HEK293 (cell line): Measurements from ENCODE around the gene ITGA5.

ENCODE experiments used
- CTCF ChIA-PET: fragments of 350-600 bp; formaldehyde crosslinking; extraction: SDS; loops from one replicate; lab custom pipeline; 2021; ENCODE audit warnings: antibody characterized with exemption; lab: Yijun Ruan, JAX
- POLR2A ChIA-PET: fragments of 300-600 bp; formaldehyde crosslinking; extraction: SDS; loops from one replicate; lab custom pipeline; 2020; ENCODE audit warnings: antibody characterized with exemption, inconsistent platforms; lab: Yijun Ruan, JAX
- H3K27ac ChIP-seq: fragments of 200-500 bp; sonication (Bioruptor generic); 2 replicates; pipeline ENCODE4 v1.5.1; 2014; ENCODE audit warnings: low read depth, low read length, control low read depth, inconsistent platforms; ENCODE audit errors: extremely low read depth
- H3K36me3 ChIP-seq, 2 experiments: fragments of 200-500 bp in 1 of 2; sonication (Bioruptor generic) in 1 of 2; 1 replicate in 1 of 2; 2 replicates in 1 of 2; pipeline ENCODE4 v1.5.1; 2014 to 2017; ENCODE audit warnings: inconsistent platforms in 2 of 2, low read length in 2 of 2; ENCODE audit not compliant: control insufficient read depth in 2 of 2, insufficient read depth in 1 of 2
- H3K4me1 ChIP-seq: fragments of 200-500 bp; sonication (Bioruptor generic); 2 replicates; pipeline ENCODE4 v1.5.1; 2014; ENCODE audit warnings: mild to moderate bottlenecking, low read length, inconsistent platforms; ENCODE audit not compliant: control insufficient read depth, insufficient read depth
- H3K4me3 ChIP-seq: 2 replicates; pipeline ENCODE4 v1.5.1; 2011; ENCODE audit warnings: low read depth, mild to moderate bottlenecking, control low read depth, low read length, moderate library complexity
- H3K9me3 ChIP-seq: fragments of 200-500 bp; sonication (Bioruptor generic); 2 replicates; pipeline ENCODE4 v1.5.1; 2014; ENCODE audit warnings: low read depth, low read length, inconsistent platforms; ENCODE audit not compliant: control insufficient read depth, insufficient read depth
- BCL11A ChIP-seq: fragments of 450-650 bp; formaldehyde crosslinking; IDR thresholded peaks from 2 replicates; pipeline ENCODE4 v1.5.1; 2016; ENCODE audit warnings: low read depth, missing biosample characterization, missing genetic modification characterization
- BCL11B ChIP-seq: fragments of 450-650 bp; formaldehyde crosslinking; IDR thresholded peaks from 2 replicates; pipeline ENCODE4 v1.5.1; 2016; ENCODE audit warnings: low read depth, missing biosample characterization, missing genetic modification characterization
- GLI4 ChIP-seq: fragments of 450-650 bp; formaldehyde crosslinking; IDR thresholded peaks from 2 replicates; pipeline ENCODE4 v1.5.1; 2016; ENCODE audit warnings: missing biosample characterization, missing genetic modification characterization
- KLF1 ChIP-seq: fragments of 450-650 bp; formaldehyde crosslinking; IDR thresholded peaks from 2 replicates; pipeline ENCODE4 v1.5.1; 2016; ENCODE audit warnings: missing biosample characterization, missing genetic modification characterization
- KLF16 ChIP-seq: fragments of 450-650 bp; formaldehyde crosslinking; IDR thresholded peaks from 2 replicates; pipeline ENCODE4 v1.5.1; 2017; ENCODE audit warnings: missing biosample characterization, missing genetic modification characterization
- OVOL3 ChIP-seq: fragments of 450-650 bp; formaldehyde crosslinking; IDR thresholded peaks from 2 replicates; pipeline ENCODE4 v1.5.1; 2016; ENCODE audit warnings: missing biosample characterization, missing genetic modification characterization
- PRDM1 ChIP-seq: fragments of 450-650 bp; formaldehyde crosslinking; IDR thresholded peaks from 2 replicates; pipeline ENCODE4; 2016; ENCODE audit warnings: missing biosample characterization, missing genetic modification characterization
- SCRT2 ChIP-seq: fragments of 450-650 bp; formaldehyde crosslinking; IDR thresholded peaks from 2 replicates; pipeline ENCODE4 v1.5.1; 2016; ENCODE audit warnings: missing biosample characterization, missing genetic modification characterization
- SP7 ChIP-seq: fragments of 450-650 bp; formaldehyde crosslinking; IDR thresholded peaks from 2 replicates; pipeline ENCODE4 v1.5.1; 2016; ENCODE audit warnings: missing biosample characterization, missing genetic modification characterization
- ZFHX2 ChIP-seq: fragments of 450-650 bp; formaldehyde crosslinking; conservative IDR thresholded peaks from 2 replicates; pipeline ENCODE4 v1.5.1; 2016; ENCODE audit warnings: missing biosample characterization, missing genetic modification characterization
- ZFP37 ChIP-seq: fragments of 450-650 bp; formaldehyde crosslinking; IDR thresholded peaks from 2 replicates; pipeline ENCODE4 v1.5.1; 2016; ENCODE audit warnings: missing biosample characterization, missing genetic modification characterization
- ZNF133 ChIP-seq: fragments of 450-650 bp; formaldehyde crosslinking; IDR thresholded peaks from 2 replicates; pipeline ENCODE4 v1.5.1; 2016; ENCODE audit warnings: missing biosample characterization, missing genetic modification characterization
- ZNF2 ChIP-seq: fragments of 450-650 bp; formaldehyde crosslinking; IDR thresholded peaks from 2 replicates; pipeline ENCODE4 v1.5.1; 2016; ENCODE audit warnings: missing biosample characterization, missing genetic modification characterization
- ZNF311 ChIP-seq: fragments of 450-650 bp; formaldehyde crosslinking; IDR thresholded peaks from 2 replicates; pipeline ENCODE4 v1.5.1; 2017; ENCODE audit warnings: missing biosample characterization, missing genetic modification characterization, borderline replicate concordance
- ZNF501 ChIP-seq: fragments of 450-650 bp; formaldehyde crosslinking; IDR thresholded peaks from 2 replicates; pipeline ENCODE4 v1.5.1; 2016; ENCODE audit warnings: missing biosample characterization, missing genetic modification characterization
- ZNF596 ChIP-seq: fragments of 450-650 bp; IDR thresholded peaks from 2 replicates; pipeline ENCODE4 v1.5.0; 2018; ENCODE audit warnings: missing biosample characterization, mild to moderate bottlenecking, missing genetic modification characterization, moderate library complexity
- ZNF654 ChIP-seq: fragments of 450-650 bp; formaldehyde crosslinking; IDR thresholded peaks from 2 replicates; pipeline ENCODE4 v1.5.1; 2016; ENCODE audit warnings: low read depth, missing biosample characterization, missing genetic modification characterization
- ZNF660 ChIP-seq: fragments of 450-650 bp; IDR thresholded peaks from 2 replicates; pipeline ENCODE4 v1.5.1; 2018; ENCODE audit warnings: missing biosample characterization, mild to moderate bottlenecking, missing genetic modification characterization
- ZNF670 ChIP-seq: fragments of 450-650 bp; formaldehyde crosslinking; IDR thresholded peaks from 2 replicates; pipeline ENCODE4 v1.5.1; 2016; ENCODE audit warnings: missing biosample characterization, missing genetic modification characterization, low read depth
- TF ChIP-seq, protein P1 (sequence below): fragments of 450-650 bp; formaldehyde crosslinking; IDR thresholded peaks from 2 replicates; pipeline ENCODE4 v1.5.1; 2016; ENCODE audit warnings: missing biosample characterization, missing genetic modification characterization
- TF ChIP-seq, protein P2 (sequence below): fragments of 450-650 bp; formaldehyde crosslinking; IDR thresholded peaks from 2 replicates; pipeline ENCODE4 v1.5.1; 2017; ENCODE audit warnings: missing biosample characterization, missing genetic modification characterization

Gene ITGA5

GRCh38 chr12:54404061-54405004 lies 14.7 kb downstream of the ITGA5 start:
- Histone ChIP-seq H3K9me3 (no peaks in the 10 kb centered on the region), H3K4me3 (no peak overlapping the region), H3K4me1 (no peaks in the 10 kb centered on the region), H3K36me3 (peaks cover 13 to 91% of the 10 kb centered on the region in 2 experiments), H3K27ac (no peak overlapping the region)
- POLR2A ChIA-PET = interaction anchor here (0.6 kb wide), 1 partner anchor 18 kb away, joined by 11 read pairs; no protein-coding TSS in a partner anchor
- TF ChIP-seq ZNF133 = no peak
- TF ChIP-seq, protein P1, sequence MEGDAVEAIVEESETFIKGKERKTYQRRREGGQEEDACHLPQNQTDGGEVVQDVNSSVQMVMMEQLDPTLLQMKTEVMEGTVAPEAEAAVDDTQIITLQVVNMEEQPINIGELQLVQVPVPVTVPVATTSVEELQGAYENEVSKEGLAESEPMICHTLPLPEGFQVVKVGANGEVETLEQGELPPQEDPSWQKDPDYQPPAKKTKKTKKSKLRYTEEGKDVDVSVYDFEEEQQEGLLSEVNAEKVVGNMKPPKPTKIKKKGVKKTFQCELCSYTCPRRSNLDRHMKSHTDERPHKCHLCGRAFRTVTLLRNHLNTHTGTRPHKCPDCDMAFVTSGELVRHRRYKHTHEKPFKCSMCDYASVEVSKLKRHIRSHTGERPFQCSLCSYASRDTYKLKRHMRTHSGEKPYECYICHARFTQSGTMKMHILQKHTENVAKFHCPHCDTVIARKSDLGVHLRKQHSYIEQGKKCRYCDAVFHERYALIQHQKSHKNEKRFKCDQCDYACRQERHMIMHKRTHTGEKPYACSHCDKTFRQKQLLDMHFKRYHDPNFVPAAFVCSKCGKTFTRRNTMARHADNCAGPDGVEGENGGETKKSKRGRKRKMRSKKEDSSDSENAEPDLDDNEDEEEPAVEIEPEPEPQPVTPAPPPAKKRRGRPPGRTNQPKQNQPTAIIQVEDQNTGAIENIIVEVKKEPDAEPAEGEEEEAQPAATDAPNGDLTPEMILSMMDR (tag by site-specific recombination) = peak; percentile 84
- TF ChIP-seq PRDM1 (tag by site-specific recombination) = peak; percentile 64
- TF ChIP-seq SCRT2 = no peak
- TF ChIP-seq ZNF654 (tag by site-specific recombination) = peak; percentile 11; the same call in 1 of the 2 replicates
- TF ChIP-seq ZNF660 = 0 out of 2 replicates have a peak, but pooled peaks have one; percentile 23
- CTCF ChIA-PET = interaction anchor here (0.6 to 12.2 kb wide), 15 partner anchors 8 to 126 kb away, joined by 3 to 924 read pairs (median 5); partner anchors contain the start of gene ITGA5

GRCh38 chr12:54401119-54401518 lies 17.9 kb downstream of the ITGA5 start:
- ChIA-PET POLR2A (interaction anchor here (0.7 kb wide), 1 partner anchor 22 kb away, joined by 3 read pairs; no protein-coding TSS in a partner anchor), CTCF (interaction anchor here (0.7 to 12.2 kb wide), 9 partner anchors 8 to 126 kb away, joined by 3 to 924 read pairs (median 16); partner anchors contain the start of genes ITGA5 and ZNF385A)
- H3K9me3 ChIP-seq = no peaks in the 10 kb centered on the region
- no peaks in the 10 kb centered on the region for H3K4me1 ChIP-seq
- TF ChIP-seq GLI4 (tag by site-specific recombination) (no peak), ZFHX2 (no peak), ZNF596 (tag by site-specific recombination) (no peak), ZFP37 (tag by site-specific recombination) (no peak), KLF1 (tag by site-specific recombination) (no peak), ZNF311 (tag by site-specific recombination) (no peak), OVOL3 (tag by site-specific recombination) (no peak), BCL11A (no peak), ZNF670 (tag by site-specific recombination) (no peak)
- peaks cover 16 to 93% of the 10 kb centered on the region in 2 experiments for H3K36me3 ChIP-seq
- no peak overlapping the region for H3K27ac ChIP-seq
- no peak overlapping the region for H3K4me3 ChIP-seq

DNA sequence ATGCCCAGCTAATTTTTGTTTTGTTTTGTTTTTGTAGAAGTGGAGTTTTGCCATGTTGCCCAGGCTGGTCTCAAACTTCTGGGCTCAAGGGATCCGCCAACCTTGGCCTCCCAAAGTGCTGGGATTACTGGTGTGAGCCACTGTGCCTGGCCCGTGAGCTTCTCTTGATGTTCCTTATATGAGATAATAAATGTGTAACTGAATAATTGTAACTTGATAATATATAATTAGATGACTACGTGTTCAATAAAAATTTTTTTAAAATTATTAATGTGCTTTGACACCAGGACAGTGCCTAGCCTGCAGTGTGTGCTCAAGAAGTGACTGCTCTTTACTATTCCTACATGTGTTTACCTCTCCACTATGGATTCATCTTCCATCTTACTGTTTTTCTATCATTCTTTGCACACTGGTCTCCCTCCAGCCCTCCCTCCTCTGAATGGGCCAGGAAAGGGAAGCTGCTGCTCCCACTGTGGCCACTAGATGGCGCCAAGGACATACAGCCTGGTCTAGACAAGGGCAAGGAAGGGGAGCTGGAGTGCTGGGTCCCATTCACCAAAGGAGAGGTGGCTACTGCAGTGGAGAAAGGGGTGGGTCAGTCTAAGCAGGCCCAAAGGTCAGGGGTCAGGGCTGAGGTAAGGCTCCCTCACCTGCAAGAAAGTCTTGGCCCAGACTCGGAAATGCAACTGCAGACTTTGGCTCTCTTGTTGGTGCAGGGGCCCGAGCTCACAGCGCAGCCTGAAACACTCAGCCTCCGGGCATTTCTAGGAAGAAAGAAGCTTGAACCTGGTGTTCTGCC lies 19.9 kb downstream of the ITGA5 start:
- H3K36me3 ChIP-seq = peaks cover 16 to 98% of the 10 kb centered on the region in 2 experiments
- ChIA-PET POLR2A (interaction anchor here (0.8 to 1.7 kb wide), 4 partner anchors 19 to 41 kb away, joined by 3 to 15 read pairs (median 5); no protein-coding TSS in a partner anchor), CTCF (interaction anchor here (0.6 to 12.2 kb wide), 44 partner anchors 13 to 1449 kb away, joined by 3 to 924 read pairs (median 4); partner anchors contain the start of genes ITGA5 and ZNF385A)
- H3K27ac ChIP-seq = no peak overlapping the region
- H3K9me3 ChIP-seq = no peaks in the 10 kb centered on the region
- no peak overlapping the region for H3K4me3 ChIP-seq
- H3K4me1 ChIP-seq = no peaks in the 10 kb centered on the region
- TF ChIP-seq PRDM1 (tag by site-specific recombination) (peak; percentile 24; the same call in 1 of the 2 replicates), KLF16 (tag by site-specific recombination) (no peak), ZNF501 (tag by site-specific recombination) (no peak), BCL11B (tag by site-specific recombination) (0 out of 2 replicates have a peak, but pooled peaks have one; percentile 41), ZNF2 (tag by site-specific recombination) (peak; percentile 92), SP7 (tag by site-specific recombination) (peak; percentile 86), ZNF660 (0 out of 2 replicates have a peak, but pooled peaks have one; percentile 36)
- TF ChIP-seq, protein P2, sequence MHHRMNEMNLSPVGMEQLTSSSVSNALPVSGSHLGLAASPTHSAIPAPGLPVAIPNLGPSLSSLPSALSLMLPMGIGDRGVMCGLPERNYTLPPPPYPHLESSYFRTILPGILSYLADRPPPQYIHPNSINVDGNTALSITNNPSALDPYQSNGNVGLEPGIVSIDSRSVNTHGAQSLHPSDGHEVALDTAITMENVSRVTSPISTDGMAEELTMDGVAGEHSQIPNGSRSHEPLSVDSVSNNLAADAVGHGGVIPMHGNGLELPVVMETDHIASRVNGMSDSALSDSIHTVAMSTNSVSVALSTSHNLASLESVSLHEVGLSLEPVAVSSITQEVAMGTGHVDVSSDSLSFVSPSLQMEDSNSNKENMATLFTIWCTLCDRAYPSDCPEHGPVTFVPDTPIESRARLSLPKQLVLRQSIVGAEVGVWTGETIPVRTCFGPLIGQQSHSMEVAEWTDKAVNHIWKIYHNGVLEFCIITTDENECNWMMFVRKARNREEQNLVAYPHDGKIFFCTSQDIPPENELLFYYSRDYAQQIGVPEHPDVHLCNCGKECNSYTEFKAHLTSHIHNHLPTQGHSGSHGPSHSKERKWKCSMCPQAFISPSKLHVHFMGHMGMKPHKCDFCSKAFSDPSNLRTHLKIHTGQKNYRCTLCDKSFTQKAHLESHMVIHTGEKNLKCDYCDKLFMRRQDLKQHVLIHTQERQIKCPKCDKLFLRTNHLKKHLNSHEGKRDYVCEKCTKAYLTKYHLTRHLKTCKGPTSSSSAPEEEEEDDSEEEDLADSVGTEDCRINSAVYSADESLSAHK = no peak
- TF ChIP-seq, protein P1 (tag by site-specific recombination) = peak; percentile 96
